Measurements from ENCODE around the gene PARVA. TPM values are rescaled to one million over a fixed set of nuclear protein-coding genes. Genes with fewer than 3 reads are reported as not detected.

PARVA gene
- total RNA-seq, 1 experiment from 2014 or later = 10.4 TPM

- TF ChIP-seq CREB1 (CRISPR knock-in tag; IDR thresholded peaks at IDR 0.05) (no peak), ZNF423 (CRISPR knock-in tag; IDR thresholded peaks at IDR 0.05) (no peak), MYBL2 (CRISPR knock-in tag; IDR thresholded peaks at IDR 0.05) (no peak), NFE2L1 (CRISPR knock-in tag; IDR thresholded peaks at IDR 0.05) (no peak), OVOL2 (CRISPR knock-in tag; IDR thresholded peaks at IDR 0.05; ENCODE audit: borderline replicate concordance) (no peak)
- TF ChIP-seq, protein P1, sequence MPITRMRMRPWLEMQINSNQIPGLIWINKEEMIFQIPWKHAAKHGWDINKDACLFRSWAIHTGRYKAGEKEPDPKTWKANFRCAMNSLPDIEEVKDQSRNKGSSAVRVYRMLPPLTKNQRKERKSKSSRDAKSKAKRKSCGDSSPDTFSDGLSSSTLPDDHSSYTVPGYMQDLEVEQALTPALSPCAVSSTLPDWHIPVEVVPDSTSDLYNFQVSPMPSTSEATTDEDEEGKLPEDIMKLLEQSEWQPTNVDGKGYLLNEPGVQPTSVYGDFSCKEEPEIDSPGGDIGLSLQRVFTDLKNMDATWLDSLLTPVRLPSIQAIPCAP (CRISPR knock-in tag; IDR thresholded peaks at IDR 0.05) = no peak
- TF ChIP-seq, protein P2, sequence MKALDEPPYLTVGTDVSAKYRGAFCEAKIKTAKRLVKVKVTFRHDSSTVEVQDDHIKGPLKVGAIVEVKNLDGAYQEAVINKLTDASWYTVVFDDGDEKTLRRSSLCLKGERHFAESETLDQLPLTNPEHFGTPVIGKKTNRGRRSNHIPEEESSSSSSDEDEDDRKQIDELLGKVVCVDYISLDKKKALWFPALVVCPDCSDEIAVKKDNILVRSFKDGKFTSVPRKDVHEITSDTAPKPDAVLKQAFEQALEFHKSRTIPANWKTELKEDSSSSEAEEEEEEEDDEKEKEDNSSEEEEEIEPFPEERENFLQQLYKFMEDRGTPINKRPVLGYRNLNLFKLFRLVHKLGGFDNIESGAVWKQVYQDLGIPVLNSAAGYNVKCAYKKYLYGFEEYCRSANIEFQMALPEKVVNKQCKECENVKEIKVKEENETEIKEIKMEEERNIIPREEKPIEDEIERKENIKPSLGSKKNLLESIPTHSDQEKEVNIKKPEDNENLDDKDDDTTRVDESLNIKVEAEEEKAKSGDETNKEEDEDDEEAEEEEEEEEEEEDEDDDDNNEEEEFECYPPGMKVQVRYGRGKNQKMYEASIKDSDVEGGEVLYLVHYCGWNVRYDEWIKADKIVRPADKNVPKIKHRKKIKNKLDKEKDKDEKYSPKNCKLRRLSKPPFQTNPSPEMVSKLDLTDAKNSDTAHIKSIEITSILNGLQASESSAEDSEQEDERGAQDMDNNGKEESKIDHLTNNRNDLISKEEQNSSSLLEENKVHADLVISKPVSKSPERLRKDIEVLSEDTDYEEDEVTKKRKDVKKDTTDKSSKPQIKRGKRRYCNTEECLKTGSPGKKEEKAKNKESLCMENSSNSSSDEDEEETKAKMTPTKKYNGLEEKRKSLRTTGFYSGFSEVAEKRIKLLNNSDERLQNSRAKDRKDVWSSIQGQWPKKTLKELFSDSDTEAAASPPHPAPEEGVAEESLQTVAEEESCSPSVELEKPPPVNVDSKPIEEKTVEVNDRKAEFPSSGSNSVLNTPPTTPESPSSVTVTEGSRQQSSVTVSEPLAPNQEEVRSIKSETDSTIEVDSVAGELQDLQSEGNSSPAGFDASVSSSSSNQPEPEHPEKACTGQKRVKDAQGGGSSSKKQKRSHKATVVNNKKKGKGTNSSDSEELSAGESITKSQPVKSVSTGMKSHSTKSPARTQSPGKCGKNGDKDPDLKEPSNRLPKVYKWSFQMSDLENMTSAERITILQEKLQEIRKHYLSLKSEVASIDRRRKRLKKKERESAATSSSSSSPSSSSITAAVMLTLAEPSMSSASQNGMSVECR (CRISPR knock-in tag; IDR thresholded peaks at IDR 0.05; ENCODE audit: borderline replicate concordance) = no peak
Measured at GRCh38 chr11:12541583-12542151, 164.3 kb downstream of the PARVA start (continued).

- Mint-ChIP-seq H3K4me1 (peaks cover 12% of the 10 kb centered on the region; the same call in 1 of the 2 replicates), H3K36me3 (no peaks in the 10 kb centered on the region), H3K27ac (no peak overlapping the region), H3K4me3 (no peak overlapping the region), H3K9me3 (no peaks in the 10 kb centered on the region), H3K27me3 (ENCODE audit: low read depth) (no peaks in the 10 kb centered on the region)
- ChIA-PET POLR2A (no interaction called here), CTCF (no interaction called here)
- ATAC-seq = no peak
- DNase-seq (ENCODE audit: low spot score) = no peak
- no peak for TF ChIP-seq GABPB1 (CRISPR knock-in tag; IDR thresholded peaks at IDR 0.05)
- no peak for TF ChIP-seq TEAD1 (CRISPR knock-in tag; IDR thresholded peaks at IDR 0.05)
- no peak for TF ChIP-seq FOXK1 (CRISPR knock-in tag; IDR thresholded peaks at IDR 0.05)
- no peak for TF ChIP-seq TP53 (CRISPR knock-in tag; IDR thresholded peaks at IDR 0.05)
- no peak for TF ChIP-seq NR3C1 (CRISPR knock-in tag; conservative IDR thresholded peaks at IDR 0.05; ENCODE audit: low read depth)
- TF ChIP-seq EMX1 (CRISPR knock-in tag; IDR thresholded peaks at IDR 0.05) = no peak
- TF ChIP-seq ELF4 (CRISPR knock-in tag; IDR thresholded peaks at IDR 0.05; ENCODE audit: low read depth) = no peak
- no peak for TF ChIP-seq JUN (CRISPR knock-in tag; IDR thresholded peaks at IDR 0.05)
- TF ChIP-seq, protein P1 (CRISPR knock-in tag; IDR thresholded peaks at IDR 0.05) = no peak
- TF ChIP-seq, protein P3, sequence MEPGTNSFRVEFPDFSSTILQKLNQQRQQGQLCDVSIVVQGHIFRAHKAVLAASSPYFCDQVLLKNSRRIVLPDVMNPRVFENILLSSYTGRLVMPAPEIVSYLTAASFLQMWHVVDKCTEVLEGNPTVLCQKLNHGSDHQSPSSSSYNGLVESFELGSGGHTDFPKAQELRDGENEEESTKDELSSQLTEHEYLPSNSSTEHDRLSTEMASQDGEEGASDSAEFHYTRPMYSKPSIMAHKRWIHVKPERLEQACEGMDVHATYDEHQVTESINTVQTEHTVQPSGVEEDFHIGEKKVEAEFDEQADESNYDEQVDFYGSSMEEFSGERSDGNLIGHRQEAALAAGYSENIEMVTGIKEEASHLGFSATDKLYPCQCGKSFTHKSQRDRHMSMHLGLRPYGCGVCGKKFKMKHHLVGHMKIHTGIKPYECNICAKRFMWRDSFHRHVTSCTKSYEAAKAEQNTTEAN (CRISPR knock-in tag; IDR thresholded peaks at IDR 0.05) = no peak
- no peak for TF ChIP-seq CBFB (CRISPR knock-in tag; IDR thresholded peaks at IDR 0.05; ENCODE audit: low read depth)
- TF ChIP-seq E2F4 (CRISPR knock-in tag; IDR thresholded peaks at IDR 0.05; ENCODE audit: borderline replicate concordance, low read depth) = no peak
- TF ChIP-seq IRF2 (CRISPR knock-in tag; IDR thresholded peaks at IDR 0.05; ENCODE audit: borderline replicate concordance, low read depth) = no peak
- TF ChIP-seq, protein P4, sequence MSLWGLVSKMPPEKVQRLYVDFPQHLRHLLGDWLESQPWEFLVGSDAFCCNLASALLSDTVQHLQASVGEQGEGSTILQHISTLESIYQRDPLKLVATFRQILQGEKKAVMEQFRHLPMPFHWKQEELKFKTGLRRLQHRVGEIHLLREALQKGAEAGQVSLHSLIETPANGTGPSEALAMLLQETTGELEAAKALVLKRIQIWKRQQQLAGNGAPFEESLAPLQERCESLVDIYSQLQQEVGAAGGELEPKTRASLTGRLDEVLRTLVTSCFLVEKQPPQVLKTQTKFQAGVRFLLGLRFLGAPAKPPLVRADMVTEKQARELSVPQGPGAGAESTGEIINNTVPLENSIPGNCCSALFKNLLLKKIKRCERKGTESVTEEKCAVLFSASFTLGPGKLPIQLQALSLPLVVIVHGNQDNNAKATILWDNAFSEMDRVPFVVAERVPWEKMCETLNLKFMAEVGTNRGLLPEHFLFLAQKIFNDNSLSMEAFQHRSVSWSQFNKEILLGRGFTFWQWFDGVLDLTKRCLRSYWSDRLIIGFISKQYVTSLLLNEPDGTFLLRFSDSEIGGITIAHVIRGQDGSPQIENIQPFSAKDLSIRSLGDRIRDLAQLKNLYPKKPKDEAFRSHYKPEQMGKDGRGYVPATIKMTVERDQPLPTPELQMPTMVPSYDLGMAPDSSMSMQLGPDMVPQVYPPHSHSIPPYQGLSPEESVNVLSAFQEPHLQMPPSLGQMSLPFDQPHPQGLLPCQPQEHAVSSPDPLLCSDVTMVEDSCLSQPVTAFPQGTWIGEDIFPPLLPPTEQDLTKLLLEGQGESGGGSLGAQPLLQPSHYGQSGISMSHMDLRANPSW (CRISPR knock-in tag; conservative IDR thresholded peaks at IDR 0.05; ENCODE audit: low read depth) = no peak
- TF ChIP-seq ATF2 (CRISPR knock-in tag; IDR thresholded peaks at IDR 0.05; ENCODE audit: borderline replicate concordance, low read depth) = no peak
Measured at GRCh38 chr11:12542186-12542935, 165.0 kb downstream of the PARVA start.

All from WTC11 (cell line).